ENCODE results near the gene SLC19A2. TPM values are rescaled to one million over a fixed set of nuclear protein-coding genes. Genes with fewer than 3 reads are reported as not detected.

SLC19A2 gene
- total RNA-seq (2022; extraction: Qiagen RNA extraction; ENCODE audit: low read depth) = 7.3 to 15.2 TPM (median 12.9 TPM) in 5 replicates

DNA sequence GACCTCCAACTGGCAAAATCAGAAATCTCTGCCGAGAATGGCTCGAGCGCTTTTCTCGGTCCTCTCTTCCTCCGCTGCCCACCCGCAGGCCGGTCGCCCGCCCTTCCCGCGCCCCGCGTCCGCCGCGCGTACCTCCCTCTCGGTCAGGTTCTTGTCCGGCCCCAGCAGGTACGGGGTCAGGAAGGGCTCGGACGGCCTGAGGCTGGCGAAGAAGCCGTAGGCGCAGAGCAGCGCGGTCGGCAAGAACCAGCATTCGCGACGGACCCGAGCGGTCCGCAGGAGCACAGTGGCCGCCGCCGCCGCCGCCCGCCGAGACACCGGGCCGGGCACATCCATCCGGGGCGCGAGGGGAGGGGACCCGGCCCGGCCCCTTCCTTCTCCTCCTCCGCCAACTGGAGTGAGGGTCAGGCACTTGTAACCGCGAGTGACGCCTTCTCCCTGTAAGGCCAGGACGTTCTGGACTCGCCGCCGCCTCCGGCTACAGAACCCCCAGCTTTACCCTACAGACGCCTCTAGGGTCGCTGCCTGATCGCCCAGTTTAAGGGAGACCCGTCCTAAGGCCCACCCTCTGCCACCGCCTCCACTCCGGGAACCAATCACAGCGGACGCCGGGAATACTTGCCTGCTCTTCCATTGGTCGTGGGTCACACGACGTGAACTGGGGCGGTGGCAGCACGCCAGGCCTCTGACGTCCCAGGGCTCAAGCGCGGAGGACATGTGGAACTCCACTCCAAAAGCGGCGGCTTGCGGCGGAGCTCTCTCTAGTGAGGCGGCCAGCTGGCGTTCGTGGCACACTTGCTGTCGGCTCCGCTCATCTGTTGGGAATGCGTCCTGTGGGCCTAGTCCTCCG lies at the start of gene SLC19A2:
Gene SLC19A2 (minus strand): TSS at position 514 of the 850 bp plus-strand sequence. CDS start 178 bp downstream, at position 336.

DNA sequence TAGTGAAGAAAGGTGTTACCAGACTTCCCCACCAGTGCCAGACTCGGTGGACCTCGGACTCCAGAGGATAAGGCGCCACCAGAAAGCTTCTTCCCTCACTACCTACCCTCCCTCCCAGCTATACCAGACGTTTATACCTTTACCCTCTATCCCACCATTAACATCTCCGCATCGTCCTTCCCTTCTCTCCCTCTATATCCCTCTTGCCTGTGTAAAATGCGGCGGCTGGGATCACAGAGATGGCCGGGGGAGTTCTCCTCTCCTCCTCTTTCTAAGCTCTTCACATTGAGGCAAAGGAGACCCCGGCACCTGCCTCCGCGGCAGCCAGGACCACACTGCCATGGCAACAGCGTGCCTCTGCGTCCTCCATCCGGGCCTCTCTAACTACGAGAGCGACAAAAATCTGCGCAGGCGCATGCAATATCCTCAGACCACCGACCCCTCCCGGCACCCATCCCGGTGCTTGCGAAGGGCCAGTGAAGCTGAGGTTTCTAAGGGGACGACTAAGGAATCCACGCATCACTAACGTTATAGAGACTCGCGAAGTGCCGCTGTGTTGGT lies 58.6 kb downstream of the SLC19A2 start, which contains the start of gene CCDC181:
Gene CCDC181 (minus strand): TSS at position 394 of the 561 bp plus-strand sequence. CDS start 2,547 bp downstream, outside the sequence.

Other genes with a start within 250 kb of the SLC19A2 start
- gene NME7, start 118.1 kb downstream of the SLC19A2 start, total RNA-seq (2022; extraction: Qiagen RNA extraction; ENCODE audit: low read depth) = 18.7 to 51.0 TPM (median 22.8 TPM) in 5 replicates
- gene BLZF1, start 117.7 kb downstream of the SLC19A2 start, total RNA-seq (2022; extraction: Qiagen RNA extraction; ENCODE audit: low read depth) = 13.7 to 29.3 TPM (median 14.9 TPM) in 5 replicates
- gene CCDC181, start 58.5 kb downstream of the SLC19A2 start, total RNA-seq (2022; extraction: Qiagen RNA extraction; ENCODE audit: low read depth) = 0.14 to 0.53 TPM (median 0.18 TPM) in 4 of 5 replicates, not detected in the other
- gene F5, start 100.5 kb upstream of the SLC19A2 start, total RNA-seq (2022; extraction: Qiagen RNA extraction; ENCODE audit: low read depth) = 0.05 to 0.23 TPM (median 0.09 TPM) in 5 replicates
- gene SELP, start 144.2 kb upstream of the SLC19A2 start, total RNA-seq (2022; extraction: Qiagen RNA extraction; ENCODE audit: low read depth) = not detected in 5 replicates
- 0.19 to 0.45 TPM (median 0.22 TPM) in 4 of 5 replicates, not detected in the other for gene SELL, start 225.7 kb upstream of the SLC19A2 start, total RNA-seq (2022; extraction: Qiagen RNA extraction; ENCODE audit: low read depth)
- gene SELE, start 248.1 kb upstream of the SLC19A2 start, total RNA-seq (2022; extraction: Qiagen RNA extraction; ENCODE audit: low read depth) = not detected in 5 replicates

Measured in A549 treated with ZK216348 at 1 μM for 4 hours (cell line).